ENCODE results near the gene PDZD11. TPM values are rescaled to one million over a fixed set of nuclear protein-coding genes. Genes with fewer than 3 reads are reported as not detected.

Gene PDZD11
- total and polyA plus RNA-seq, 2 donors (not counting 3 experiments of a cell fraction or from before 2014, with no cell fraction given) = 45.6 to 76.0 TPM

GRCh38 chrX:70264784-70265183, 24.9 kb downstream of the PDZD11 start:
- intact Hi-C loops (cut with micrococcal nuclease) = no loop called here
- no peaks in the 10 kb centered on the region for H3K4me1 ChIP-seq (ENCODE audit: control insufficient read depth, extremely low read depth, insufficient read depth, low read length)
- dilution Hi-C loops (cut with MboI; ENCODE audit: extremely low pct_ligation_motif_present, low sequenced_read_pairs) = no loop called here
- POLR2A ChIA-PET = no interaction called here
- H3K9me3 ChIP-seq (replicated peaks; ENCODE audit: control insufficient read depth, insufficient read depth, low read length) = no peaks in the 10 kb centered on the region
- no peaks in the 10 kb centered on the region for H3K79me2 ChIP-seq (ENCODE audit: control insufficient read depth, insufficient read depth, low read length)
- TF ChIP-seq CTCF (IDR thresholded peaks at IDR 0.05; ENCODE audit: extremely low read depth in 1 of 2, insufficient read depth in 1 of 2, low read depth in 1 of 2, low read length in 2 of 2) (no peak), EZH2 (IDR thresholded peaks at IDR 0.05; ENCODE audit: borderline replicate concordance, low read depth, low read length, severe bottlenecking) (no peak), JUN (IDR thresholded peaks at IDR 0.05; ENCODE audit: borderline replicate concordance, insufficient read depth, insufficient read length, low read depth) (no peak), GATA2 (IDR thresholded peaks at IDR 0.05; ENCODE audit: insufficient read depth, insufficient read length, low read depth, low read length) (no peak), MYC (IDR thresholded peaks at IDR 0.05; ENCODE audit: low read depth, low read length) (no peak), MAX (IDR thresholded peaks at IDR 0.05; ENCODE audit: insufficient read depth, insufficient read length) (no peak), POLR2AphosphoS5 (IDR thresholded peaks at IDR 0.05; ENCODE audit: insufficient read depth, low read depth, low read length) (no peak), FOS (IDR thresholded peaks at IDR 0.05; ENCODE audit: borderline replicate concordance, insufficient read depth, low read length) (no peak), POLR2A (IDR thresholded peaks at IDR 0.05; ENCODE audit: low read depth, low read length) (no peak)
- no peak overlapping the region for H3K9ac ChIP-seq (replicated peaks; ENCODE audit: extremely low read depth, insufficient read depth, low read length)
- H3K27me3 ChIP-seq (ENCODE audit: control insufficient read depth in 2 of 2, insufficient read depth in 2 of 2, low read length in 2 of 2) = no peaks in the 10 kb centered on the region
- no TSS peak for BruUV-seq (replicated peaks)
- H3K36me3 ChIP-seq (ENCODE audit: control insufficient read depth in 2 of 2, extremely low read depth in 1 of 2, insufficient read depth in 2 of 2, low read length in 2 of 2) = no peaks in the 10 kb centered on the region
- H3K4me3 ChIP-seq (replicated peaks in 1 of 3; ENCODE audit: insufficient read depth in 1 of 3, low read depth in 1 of 3, low read length in 3 of 3) = no peak overlapping the region
- FAIRE-seq = no peak
- H3K4me2 ChIP-seq (ENCODE audit: insufficient read depth, low read length) = no peak overlapping the region
- H2AFZ ChIP-seq (ENCODE audit: low read depth, low read length) = no peak overlapping the region
- no peak for DNase-seq (ENCODE audit: low read depth, low spot score)
- no peak overlapping the region for H3K27ac ChIP-seq (ENCODE audit: insufficient read depth, low read depth, low read length)
- CTCF ChIA-PET = interaction anchor here (1.5 kb wide), 1 partner anchor 131 kb away, joined by 4 read pairs; the partner anchor contains the start of gene IGBP1
- no peaks in the 10 kb centered on the region for H4K20me1 ChIP-seq (replicated peaks; ENCODE audit: control insufficient read depth, extremely low read depth, insufficient read depth, low read length)
- no peaks in the 10 kb centered on the region for H3K9me1 ChIP-seq (replicated peaks; ENCODE audit: control insufficient read depth, extremely low read depth, insufficient read depth, low read length)
